ENCODE results near the gene ST8SIA2.
"Not testable (repeated sequence)": the region's sequence is repeated elsewhere in the genome, so short reads cannot be mapped to it uniquely, and the experiment has no call there.

ST8SIA2 gene

DNA sequence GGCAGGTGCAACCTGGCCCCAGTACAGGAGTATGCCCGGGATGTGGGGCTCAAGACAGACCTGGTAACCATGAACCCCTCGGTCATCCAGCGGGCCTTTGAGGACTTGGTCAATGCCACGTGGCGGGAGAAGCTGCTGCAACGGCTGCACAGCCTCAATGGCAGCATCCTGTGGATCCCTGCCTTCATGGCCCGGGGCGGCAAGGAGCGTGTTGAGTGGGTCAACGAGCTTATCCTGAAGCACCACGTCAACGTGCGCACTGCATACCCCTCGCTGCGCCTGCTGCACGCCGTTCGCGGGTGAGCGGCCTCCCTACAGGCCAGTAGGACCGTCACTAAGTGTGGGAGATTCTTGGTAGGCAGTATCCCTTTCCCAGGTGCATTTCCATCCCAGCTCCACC, 51.0 kb downstream of the ST8SIA2 start:
- no peak for DNase-seq

DNA sequence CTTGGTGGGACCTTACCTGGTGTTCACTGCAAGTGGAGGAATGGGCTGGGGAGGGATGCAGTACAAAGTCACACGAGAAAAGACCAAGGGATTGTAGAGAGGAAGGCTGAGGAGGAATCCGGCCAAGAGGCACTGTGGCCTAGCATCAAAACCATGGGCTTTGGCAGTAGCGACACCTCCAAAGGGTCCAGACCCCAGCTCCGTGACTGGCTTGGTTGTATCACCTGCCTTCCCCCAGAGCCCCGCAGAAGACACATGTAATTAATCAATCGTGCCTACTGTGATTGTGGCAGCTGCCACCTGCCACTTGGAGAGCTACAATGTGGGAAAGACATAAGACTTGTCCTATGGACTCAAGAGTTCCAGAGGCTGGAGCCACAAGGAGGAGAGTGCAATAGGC, 54.7 kb downstream of the ST8SIA2 start:
- no peak for DNase-seq

DNA sequence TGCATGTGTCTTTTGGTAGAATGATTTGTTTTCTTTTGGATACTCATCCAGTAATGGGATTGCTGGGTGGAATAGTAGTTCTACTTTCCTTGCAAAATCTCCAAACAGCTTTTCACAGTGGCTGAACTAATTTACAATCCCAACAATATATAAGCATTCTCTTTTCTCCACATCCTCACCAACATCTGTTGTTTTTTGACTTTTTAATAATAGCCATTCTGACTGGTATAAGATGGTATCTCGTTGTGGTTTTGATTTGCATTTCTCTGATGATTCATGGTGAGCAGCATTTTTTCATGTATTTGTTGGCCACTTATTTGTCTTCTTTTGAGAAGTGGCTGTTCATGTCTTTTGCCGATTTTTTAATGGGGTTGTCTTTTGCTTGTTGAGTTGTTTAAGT, 55.8 kb downstream of the ST8SIA2 start:
- DNase-seq, result no peak

DNA sequence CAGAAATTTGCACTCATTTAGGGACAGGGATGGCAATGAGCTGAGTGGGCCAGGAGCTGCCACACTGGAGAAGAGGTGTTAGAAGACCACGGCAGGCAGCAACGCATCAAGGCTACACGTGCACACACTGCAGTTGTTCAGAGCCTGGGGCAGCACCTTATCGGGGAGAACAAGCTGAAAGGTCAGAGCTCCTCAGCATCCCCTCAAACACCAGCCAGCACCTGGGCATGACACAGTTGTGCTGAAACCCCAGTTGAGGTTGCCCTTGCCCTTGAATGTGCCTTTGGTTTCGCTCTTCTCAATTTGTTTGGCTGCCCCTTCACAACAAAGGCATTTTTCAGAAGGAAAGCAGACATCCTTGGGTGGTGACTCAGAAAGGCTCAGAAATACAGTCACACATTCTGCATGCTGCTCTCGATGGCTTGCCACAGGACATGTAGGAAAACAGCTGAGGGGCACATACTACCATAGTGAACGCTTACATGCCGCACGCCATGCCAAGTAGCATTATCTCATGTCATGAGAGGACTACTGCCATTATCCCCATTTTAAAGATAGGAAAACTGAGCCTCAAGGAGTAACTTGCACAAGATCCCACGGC, 57.6 kb downstream of the ST8SIA2 start:
- no peak for DNase-seq

DNA sequence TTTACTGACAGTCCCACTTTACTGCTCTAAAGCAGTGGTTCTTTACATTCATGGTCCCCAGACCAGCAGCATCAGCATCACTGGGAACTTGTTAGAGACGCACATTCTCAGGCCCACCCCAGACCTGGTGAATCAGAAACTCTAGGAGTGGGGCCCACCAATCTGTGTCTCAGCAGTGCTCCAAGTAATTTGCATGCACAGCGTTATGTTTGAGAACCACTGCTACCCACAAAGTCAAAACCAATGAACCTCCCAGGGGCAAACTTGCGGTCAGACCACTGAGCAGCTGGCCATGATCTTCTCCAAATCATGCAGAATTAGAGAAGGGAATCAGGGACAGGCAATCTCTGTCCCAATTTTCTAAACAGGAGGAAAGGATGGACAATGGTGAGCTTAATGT, 58.5 kb downstream of the ST8SIA2 start:
- no peak for DNase-seq

DNA sequence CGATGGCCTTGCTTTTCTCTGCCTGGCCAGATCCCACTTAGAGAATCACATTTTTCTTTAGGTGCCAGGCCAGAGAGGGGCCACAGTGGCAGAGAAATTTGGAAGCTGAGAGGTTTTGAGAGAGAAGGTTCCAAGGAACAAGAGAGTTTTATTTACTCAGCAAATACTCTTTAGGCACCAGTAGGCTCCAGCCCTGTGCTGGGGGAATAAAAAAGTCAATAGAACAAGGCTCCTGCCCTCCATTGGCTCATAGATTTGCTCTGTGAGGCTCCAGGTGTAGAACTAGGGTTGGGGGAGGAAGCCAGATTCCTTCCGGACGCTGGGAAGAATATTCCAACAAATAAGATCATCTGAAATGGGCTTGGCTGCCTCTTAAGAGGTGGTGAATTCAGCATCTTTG, 59.9 kb downstream of the ST8SIA2 start:
- no peak for DNase-seq

DNA sequence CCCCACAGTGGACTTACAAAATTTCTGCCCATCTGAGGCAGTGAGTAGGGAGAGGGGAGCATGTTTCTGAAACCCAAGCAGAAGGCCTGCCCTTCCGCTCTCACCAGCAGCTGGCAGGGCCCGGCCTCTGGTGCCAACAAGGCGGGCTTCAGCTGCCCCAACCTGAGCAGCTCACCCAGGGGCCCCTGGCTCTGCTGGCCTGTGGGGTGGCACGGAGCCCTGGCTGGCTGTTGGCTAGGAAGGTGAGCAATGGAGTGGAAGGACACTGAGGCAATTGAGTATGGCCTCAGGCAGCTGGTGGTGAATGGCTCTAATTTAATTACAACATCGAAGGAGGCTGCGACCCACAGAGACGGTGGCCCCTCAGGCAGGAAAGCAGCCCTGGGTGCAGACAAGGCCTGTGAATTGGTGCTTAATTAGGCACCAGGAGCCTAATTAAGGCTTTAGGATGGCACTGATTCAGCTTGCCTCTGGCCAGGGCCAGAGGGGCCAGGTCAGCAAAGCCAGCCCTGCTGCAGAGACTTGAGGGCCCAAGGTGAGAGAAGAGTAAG, 60.9 kb downstream of the ST8SIA2 start:
- no peak for DNase-seq

DNA sequence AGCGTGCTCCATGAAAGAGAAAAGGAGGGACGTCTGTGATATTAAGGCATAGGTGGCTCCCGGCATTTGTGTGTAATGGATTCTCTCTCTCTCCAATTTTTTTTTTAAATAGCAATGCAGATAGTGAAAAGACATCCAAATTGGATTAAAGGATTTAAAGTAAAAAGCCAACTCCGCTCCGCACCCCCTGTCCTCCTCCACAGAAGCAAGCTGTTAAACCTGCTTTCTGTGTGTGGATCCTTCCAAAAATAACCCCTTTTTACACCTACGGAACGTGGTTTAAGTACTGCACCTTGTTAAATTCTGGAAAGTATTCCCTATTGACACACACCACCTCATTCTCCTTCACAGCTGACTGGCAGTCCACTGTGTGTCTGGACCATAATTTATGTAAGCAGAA, 61.6 kb downstream of the ST8SIA2 start:
- DNase-seq, result no peak

DNA sequence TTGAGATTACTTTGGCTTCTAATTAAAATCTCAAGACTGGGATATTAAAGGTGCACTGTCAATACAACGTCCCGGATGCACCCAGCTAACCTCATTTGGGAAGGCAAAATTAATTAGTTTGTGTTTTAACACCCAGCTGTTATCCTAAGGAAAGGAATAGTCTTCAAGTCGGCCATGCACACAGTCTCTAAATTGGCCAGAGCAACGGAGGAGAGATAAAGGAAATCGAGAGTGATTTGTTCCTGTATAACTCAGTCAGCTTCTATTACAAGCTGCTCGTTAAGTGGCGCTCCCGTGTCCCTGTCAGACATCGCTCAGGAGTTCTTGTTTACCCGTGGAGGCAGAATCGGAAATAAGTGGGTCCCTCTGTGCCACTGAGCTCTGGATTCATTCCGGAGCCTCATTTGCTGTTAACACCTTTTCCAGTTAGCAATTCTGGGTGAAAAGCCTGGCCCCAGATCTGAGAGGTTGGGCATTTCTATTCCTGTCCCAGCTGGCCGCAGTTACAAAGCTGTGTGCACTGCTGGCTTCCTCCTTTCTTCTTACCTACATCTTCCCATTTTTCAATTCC, 63.9 kb downstream of the ST8SIA2 start:
- DNase-seq, result no peak

DNA sequence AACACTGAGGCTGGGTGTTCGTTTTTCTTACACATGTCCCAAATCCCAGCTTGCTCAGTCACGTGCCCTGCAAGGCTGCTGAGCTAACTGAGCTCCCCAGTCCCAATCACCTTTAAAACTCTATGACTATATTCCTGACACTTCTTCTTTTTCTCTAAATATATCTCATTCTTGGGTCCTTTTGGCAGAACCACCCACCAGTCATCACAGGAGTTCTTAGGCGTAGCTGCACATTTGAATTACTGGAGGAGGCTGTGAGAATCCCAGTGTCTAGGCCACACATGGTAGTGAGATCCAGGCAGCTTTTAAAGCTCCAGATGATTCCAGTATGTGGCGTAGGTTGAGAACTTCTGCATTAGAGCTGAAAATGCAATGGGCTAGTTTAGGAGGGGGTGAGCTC, 66.3 kb downstream of the ST8SIA2 start:
- no peak for DNase-seq

DNA sequence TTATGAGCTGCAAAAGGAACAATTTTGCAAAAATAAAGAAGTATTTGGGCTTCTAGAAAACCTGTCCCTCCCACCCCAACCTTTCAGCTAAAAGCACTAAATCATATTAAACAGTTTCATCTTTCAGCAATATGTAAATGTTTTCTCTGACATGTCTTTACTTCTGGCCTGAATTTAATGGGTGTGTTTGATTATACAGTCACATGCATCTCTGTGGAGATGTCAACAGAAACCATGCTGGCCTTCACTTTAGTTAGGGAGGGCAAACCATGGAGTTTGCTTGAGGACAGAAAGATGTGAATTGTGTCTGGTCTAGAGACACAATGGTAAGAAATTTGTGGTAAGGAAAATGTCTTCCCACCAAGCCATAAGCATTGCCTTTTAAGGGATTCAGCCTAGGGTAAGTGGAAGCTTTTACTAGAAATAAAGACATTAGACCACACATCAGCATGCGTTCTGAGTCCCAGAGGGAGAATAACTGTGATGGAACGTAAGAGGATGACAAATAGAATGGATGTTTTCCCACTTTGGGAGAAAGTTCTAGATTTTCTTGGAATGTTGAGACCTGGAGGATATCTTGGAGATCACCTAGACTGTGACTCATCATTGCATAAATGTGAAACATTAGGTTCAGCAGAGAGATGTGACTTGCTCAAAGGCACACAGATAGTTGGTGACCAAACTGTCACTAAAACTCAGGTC, 68.9 kb downstream of the ST8SIA2 start:
- DNase-seq, result no peak

DNA sequence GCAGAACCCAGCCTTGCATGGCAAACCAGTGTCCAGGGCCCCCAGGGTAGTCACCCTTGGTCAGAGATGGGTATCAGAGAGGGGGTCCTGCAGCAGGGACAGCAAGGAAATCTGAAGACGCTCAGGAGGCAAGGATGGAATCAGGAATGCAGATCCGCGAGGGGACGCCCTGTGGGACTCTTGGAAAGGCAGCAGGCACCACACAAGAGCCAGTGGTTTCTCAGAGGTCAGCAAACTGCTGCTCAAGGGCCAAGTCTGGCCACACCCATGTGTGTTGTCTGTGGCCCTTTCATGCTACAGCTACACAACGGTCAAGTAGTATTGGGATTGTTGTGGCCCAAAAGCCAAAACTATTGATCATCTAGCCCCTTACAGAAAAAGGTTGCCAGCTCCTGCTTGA, 69.7 kb downstream of the ST8SIA2 start:
- no peak for DNase-seq

DNA sequence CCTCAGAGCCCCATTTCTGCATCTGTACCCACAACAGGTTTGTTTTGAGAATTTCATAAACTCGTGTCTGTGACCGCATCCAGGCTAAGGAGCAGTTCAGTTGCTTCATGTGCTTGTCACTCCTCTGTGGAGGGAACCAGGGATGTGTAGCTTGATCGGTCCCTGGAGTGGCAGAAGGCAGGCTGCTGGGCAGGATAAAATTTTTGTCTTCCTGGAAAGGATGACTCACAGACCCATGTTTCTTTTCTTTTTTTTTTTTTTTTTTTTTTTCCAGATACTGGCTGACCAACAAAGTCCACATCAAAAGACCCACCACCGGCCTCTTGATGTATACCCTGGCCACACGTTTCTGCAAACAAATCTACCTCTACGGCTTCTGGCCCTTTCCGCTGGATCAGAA, 70.1 kb downstream of the ST8SIA2 start:
- DNase-seq, result no peak

DNA sequence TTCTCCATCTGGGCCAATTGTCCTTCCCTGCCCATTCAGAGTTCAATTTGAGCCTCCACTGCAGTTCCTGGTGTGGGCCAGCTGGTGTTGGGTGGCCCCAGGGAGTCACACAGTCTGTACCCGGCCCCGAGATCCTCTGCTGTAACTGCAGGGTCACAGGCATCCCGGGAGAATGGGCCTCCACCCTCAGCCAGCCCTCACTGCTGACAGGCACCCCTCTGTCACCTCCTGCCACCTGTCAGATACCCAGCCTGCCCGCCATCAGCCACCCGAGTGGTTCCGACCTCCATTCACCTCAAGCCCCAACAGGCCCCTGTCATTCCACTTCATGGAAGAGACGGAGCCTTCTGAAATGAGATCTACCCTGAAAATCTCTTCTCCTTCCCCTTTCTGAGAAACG, 73.2 kb downstream of the ST8SIA2 start:
- DNase-seq, result no peak

DNA sequence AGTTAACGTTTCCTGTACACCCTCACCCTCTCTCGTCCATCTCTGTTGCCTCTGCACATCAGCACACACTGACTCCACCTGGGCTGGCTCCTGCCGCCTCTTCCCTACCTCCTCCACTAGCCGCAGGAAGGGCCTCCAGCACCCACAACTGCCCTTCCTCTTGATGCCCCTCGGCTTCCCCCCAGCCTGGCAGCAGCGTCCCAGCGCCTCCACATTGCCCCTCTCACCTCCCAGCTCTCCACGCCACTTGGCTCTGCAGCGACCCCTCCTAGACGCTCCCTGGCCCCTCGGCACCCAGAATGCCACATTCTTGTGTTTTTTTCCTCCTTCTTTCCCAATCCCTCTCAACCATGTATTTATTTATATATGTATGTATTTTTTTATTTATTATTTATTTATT, 73.6 kb downstream of the ST8SIA2 start:
- DNase-seq, result no peak

DNA sequence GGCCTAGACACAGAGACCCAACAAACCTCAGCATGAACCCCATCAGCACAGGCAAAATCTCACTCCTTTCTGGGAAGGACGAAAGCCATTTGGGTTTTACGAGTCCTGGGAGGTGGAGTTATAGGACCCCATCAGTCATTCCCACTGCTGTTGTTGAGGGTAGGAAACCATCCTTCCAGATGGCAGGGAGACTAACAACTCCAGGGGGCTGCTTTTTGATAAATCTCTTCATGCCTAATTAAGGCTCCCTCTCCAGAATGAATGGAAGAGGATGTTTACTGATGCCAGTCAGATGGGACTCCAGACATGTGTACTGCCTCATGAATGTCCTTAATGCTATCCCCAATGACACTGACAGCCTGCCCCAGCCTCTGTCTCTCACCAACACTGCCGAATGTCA, 75.3 kb downstream of the ST8SIA2 start:
- DNase-seq, result no peak

DNA sequence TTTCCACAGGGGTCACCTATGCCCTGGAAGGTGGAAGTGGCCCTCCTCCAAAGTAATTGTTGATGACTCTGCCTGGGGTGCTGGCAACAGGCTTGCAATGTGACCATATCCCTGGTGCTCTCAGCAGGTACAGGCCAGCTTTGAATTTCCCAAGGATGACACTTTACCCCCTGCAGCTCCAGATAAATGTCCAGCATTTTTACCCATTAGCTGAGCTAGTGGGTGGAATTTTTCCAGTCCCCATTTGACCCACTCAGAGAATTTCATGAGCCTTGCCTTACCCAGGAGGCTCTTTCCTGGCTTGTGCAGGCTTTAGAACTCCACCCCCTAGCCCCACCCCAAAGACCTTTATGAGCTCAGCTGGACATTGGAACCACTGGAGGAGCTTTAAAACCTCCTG, 77.6 kb downstream of the ST8SIA2 start:
- no peak for DNase-seq

DNA sequence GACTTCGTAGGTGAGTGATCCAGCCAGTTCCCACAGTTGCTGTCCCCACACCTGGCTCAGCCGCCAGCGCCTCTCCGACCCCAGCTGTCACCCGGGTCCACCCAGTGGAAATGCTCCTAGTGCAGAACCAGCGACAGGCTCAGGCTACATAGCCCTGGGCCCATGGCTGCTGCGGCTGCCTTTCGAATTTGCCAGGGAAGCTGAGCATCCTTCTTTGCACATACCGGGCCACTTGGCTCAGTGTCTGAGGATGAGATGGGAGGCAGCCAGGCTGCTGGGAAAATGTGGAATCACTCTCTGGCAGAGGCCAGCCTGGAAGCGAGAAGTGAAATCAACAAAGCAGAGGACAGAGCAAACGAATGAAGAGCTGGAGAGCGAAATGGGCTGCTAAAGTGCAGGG, 80.1 kb downstream of the ST8SIA2 start:
- DNase-seq, result no peak

DNA sequence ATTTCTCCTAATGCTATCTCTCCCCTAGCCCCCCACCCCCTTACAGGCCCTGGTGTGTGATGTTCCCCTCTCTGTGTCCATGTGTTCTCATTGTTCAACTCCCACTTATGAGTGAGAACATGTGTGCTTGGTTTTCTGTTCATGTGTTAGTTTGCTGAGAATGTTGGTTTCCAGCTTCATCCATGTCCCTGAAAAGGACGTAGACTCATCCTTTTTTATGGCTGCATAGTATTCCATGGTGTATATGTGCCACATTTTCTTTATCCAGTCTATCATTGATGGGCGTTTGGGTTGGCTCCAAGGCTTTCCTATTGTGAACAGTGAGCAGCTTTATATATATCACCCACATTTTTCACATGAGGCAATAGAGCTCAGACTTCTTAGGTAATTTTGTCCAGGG, 86.0 kb downstream of the ST8SIA2 start:
- not testable (repeated sequence) for DNase-seq

DNA sequence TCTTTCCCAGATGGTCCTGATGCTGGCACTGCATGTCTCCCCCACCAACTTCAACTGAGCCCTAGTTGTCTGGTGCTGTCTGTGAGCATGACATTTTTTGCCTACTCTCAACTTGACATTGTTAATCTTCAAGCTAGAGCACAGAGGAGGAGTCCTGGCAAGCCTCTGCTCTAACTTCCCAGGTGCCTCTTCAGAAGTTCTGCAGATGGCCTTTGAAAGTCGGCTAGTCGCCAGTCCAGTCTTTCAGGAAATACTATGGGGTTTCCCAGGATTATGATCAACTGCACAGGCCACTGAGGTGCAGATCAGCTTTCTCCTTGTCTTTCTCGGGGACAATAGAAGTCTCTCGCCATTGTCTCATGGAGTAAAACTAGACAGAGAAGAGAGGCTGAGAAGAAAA, 86.7 kb downstream of the ST8SIA2 start:
- no peak for DNase-seq

DNA sequence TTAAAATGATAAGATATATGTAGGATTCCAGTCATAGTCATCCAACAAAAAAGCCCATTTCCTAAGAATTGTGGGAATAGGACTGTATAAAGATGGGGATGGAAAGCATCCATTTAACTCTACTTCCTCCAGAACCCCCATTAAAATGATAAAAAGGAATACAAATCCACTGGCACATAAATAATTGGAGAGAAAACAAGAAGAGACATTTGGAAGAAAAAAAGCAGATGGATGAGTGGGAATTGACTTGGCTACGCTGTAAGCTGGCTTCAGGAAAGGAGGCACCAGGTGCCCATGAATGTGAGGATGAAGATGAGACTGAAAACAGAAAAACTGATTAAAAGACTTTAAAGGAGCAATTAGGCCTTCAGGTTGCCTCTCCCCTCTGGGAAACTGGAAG, 91.8 kb downstream of the ST8SIA2 start:
- DNase-seq, result no peak

DNA sequence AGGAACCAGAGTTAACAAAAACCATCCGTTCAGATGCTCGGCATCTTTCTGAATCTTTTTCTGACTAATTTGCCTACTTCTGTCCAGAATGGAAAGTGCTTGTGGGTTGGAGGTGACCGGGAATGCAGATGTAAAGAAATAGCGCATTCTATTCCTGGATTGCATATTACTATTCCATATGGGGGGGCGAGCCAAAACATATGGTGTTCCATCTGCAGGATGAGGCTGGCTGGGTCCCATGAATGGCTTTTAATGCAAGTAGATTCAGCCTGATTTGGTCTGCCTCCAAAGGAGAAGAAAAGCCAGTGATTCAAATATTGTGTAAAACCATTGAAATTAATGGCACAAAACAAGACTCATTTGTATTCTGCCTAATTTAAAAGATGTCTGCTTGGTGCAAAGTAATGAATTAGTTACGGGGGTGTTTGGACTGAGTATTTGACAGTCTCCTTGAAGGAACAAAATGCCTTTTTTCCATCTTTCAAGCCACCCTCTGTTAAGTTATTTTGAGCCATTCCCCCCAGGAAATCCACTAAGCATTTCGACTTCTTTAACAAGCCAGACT, 99.0 kb downstream of the ST8SIA2 start:
- DNase-seq, result no peak

DNA sequence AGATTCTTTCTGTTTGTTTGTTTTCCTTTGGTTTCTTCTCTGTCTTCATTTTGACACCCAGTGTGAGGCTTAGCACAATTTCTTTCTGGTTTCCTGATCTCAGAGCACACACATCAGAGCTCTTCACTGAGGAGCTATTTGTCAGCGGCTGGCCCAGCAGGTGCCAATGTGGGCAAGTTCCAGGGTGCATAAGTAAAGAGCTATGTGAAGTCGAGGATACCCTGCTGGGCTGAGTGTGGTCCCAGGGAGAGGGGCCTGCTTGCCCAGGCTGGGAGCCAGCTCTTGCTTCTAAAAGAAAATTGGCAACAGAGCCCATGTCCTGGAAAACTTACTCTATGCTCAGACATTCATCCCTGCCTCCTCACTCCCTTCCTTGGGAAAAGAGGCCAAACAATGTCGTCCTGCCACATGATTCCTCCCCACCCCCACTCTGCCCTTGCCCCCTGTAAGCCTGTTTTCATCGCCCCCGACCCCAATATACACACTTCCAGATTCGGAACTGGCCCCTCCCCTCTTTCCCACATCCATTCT, 101.2 kb downstream of the ST8SIA2 start:
- DNase-seq, result no peak

DNA sequence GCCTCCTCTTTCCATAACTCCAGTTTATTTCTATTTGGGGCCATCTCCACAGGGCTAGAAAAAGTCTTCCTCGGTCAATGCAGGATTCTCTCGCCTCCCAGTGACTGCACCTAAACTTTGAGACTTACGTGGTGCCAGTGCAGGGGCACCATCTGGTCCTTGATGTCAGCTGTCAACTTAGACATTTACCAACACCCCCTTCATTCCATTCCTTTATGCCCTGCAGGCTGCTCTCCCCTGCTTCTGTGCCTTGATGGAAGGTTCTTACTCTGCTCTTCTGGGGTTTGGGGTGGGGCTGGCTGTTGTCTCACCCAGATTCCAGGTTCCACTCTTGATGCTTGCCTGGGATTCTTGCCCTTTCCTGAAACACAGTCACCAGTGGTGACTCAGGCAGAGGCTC, 101.8 kb downstream of the ST8SIA2 start:
- no peak for DNase-seq
